ENCODE results near the gene CNPY1. TPM values are rescaled to one million over a fixed set of nuclear protein-coding genes. Genes with fewer than 3 reads are reported as not detected.

Gene CNPY1
- total RNA-seq: not detected in 2 replicates

GRCh38 chr7:155546449-155546848, at the start of gene CNPY1:
CNPY1 (minus strand) TSS chr7:155546559; CDS start chr7:155545929, 630 bp downstream.

GRCh38 chr7:155458111-155458877, 88.1 kb downstream of the CNPY1 start, which contains the start of gene EN2:
EN2 (plus strand) TSS chr7:155458129; CDS start chr7:155458378, 249 bp downstream.

Other genes starting within 250 kb of the CNPY1 start
- 62.3 and 102 TPM in 2 replicates for gene INSIG1, start 248.7 kb downstream of the CNPY1 start, total RNA-seq
- gene EN2, start 88.4 kb downstream of the CNPY1 start, total RNA-seq: under 0.01 TPM in 1 of 2 replicates, not detected in the other
- gene RBM33, start 98.1 kb upstream of the CNPY1 start, total RNA-seq: 32.2 and 43.1 TPM in 2 replicates